HG03460 (cell line): ENCODE results near the gene ELMOD1.
A peak's percentile ranks its signal among the peaks of the same experiment; 100 is the strongest.
"Not testable (repeated sequence)": the region's sequence is repeated elsewhere in the genome, so short reads cannot be mapped to it uniquely, and the experiment has no call there.

Experiments used
- ATAC-seq: cut with Tn5 transposase; IDR thresholded peaks from one replicate; pipeline ENCODE4 v1.9.1; 2021; ENCODE audit not compliant: unreplicated experiment

ELMOD1 gene

GRCh38 chr11:107590460-107591377, at the start of gene ELMOD1:
Gene ELMOD1 (plus strand): TSS chr11:107591147. CDS start chr11:107618190, 27,043 bp downstream.
- ATAC-seq = peak; percentile 46

- ATAC-seq = no peak
Measured at GRCh38 chr11:107545101-107545514, 45.8 kb upstream of the ELMOD1 start.

- ATAC-seq = no peak
Measured at GRCh38 chr11:107547961-107548360, 43.0 kb upstream of the ELMOD1 start.

- no peak for ATAC-seq
Measured at GRCh38 chr11:107549253-107549953, 41.5 kb upstream of the ELMOD1 start.

GRCh38 chr11:107549954-107550285, 41.0 kb upstream of the ELMOD1 start:
- ATAC-seq = no peak

- ATAC-seq = no peak
Measured at GRCh38 chr11:107550304-107550703, 40.6 kb upstream of the ELMOD1 start.

- ATAC-seq = no peak
Measured at GRCh38 chr11:107561688-107562087, 29.3 kb upstream of the ELMOD1 start.

GRCh38 chr11:107562647-107563208, 28.2 kb upstream of the ELMOD1 start:
- ATAC-seq = no peak

- peak; percentile 30 for ATAC-seq
Measured at GRCh38 chr11:107563702-107564101, 27.2 kb upstream of the ELMOD1 start.

GRCh38 chr11:107564877-107565218, 26.1 kb upstream of the ELMOD1 start:
- peak; percentile 5 for ATAC-seq

- ATAC-seq = peak; percentile 79
Measured at GRCh38 chr11:107565219-107565937, 25.6 kb upstream of the ELMOD1 start, which contains the start of gene ALKBH8. Gene ALKBH8 (minus strand): TSS chr11:107565735. CDS start chr11:107560893, 4,842 bp downstream.

- ATAC-seq = not testable (repeated sequence)
Measured at GRCh38 chr11:107565955-107566501, 24.9 kb upstream of the ELMOD1 start.

- ATAC-seq = no peak
Measured at GRCh38 chr11:107566569-107566968, 24.4 kb upstream of the ELMOD1 start.

- ATAC-seq = no peak
Measured at GRCh38 chr11:107567739-107568335, 23.1 kb upstream of the ELMOD1 start.

- no peak for ATAC-seq
Measured at GRCh38 chr11:107570015-107570414, 20.9 kb upstream of the ELMOD1 start.

GRCh38 chr11:107573438-107573837, 17.5 kb upstream of the ELMOD1 start:
- no peak for ATAC-seq

GRCh38 chr11:107576497-107577345, 14.2 kb upstream of the ELMOD1 start:
- ATAC-seq = not testable (repeated sequence)

GRCh38 chr11:107577346-107577711, 13.6 kb upstream of the ELMOD1 start:
- no peak for ATAC-seq

GRCh38 chr11:107579169-107579568, 11.8 kb upstream of the ELMOD1 start:
- not testable (repeated sequence) for ATAC-seq

- ATAC-seq = no peak
Measured at GRCh38 chr11:107581147-107581546, 9.8 kb upstream of the ELMOD1 start.
